Progenitor cell of endocrine pancreas (in vitro differentiated cells): ENCODE measurements around the gene KAZN. TPM values are rescaled to one million over a fixed set of nuclear protein-coding genes. Genes with fewer than 3 reads are reported as not detected.

Experiments
- DNase-seq: peaks from one replicate; pipeline ENCODE4 v3.0.0; 2021; ENCODE audit warnings: low spot score; ENCODE audit not compliant: unreplicated experiment
- H3K27ac Mint-ChIP-seq: 2 replicates; pipeline ENCODE4 v1.8.0; 2021; ENCODE audit warnings: mild to moderate bottlenecking, moderate library complexity, mixed read lengths
- H3K27me3 Mint-ChIP-seq: 2 replicates; pipeline ENCODE4 v1.8.0; 2021; ENCODE audit warnings: mixed read lengths
- H3K36me3 Mint-ChIP-seq: 2 replicates; pipeline ENCODE4 v1.8.0; 2022; ENCODE audit warnings: mixed read lengths; ENCODE audit not compliant: insufficient read depth
- H3K4me1 Mint-ChIP-seq: 2 replicates; pipeline ENCODE4 v1.8.0; 2021; ENCODE audit warnings: low read depth, mixed read lengths
- H3K4me3 Mint-ChIP-seq: 2 replicates; pipeline ENCODE4 v1.8.0; 2021; ENCODE audit warnings: low read depth, mild to moderate bottlenecking, moderate library complexity, mixed read lengths
- H3K9me3 Mint-ChIP-seq: 2 replicates; pipeline ENCODE4 v1.8.0; 2021; ENCODE audit warnings: low read depth, mixed read lengths
- CTCF ChIP-seq: fragments of 200-600 bp; sonication (generic); IDR thresholded peaks from one replicate; pipeline ENCODE4 v1.5.0; 2021; ENCODE audit warnings: antibody characterized with exemption, mild to moderate bottlenecking; ENCODE audit not compliant: unreplicated experiment
- total RNA-seq: library from RNA; stranded (reverse); gene quantifications from 2 replicates; pipeline ENCODE4 v1.2.1, GENCODE V29; 2021

Gene KAZN
- total RNA-seq, 1 donor from 2014 or later: 12.9 TPM

GRCh38 chr1:14977338-14977931, 378.9 kb downstream of the KAZN start:
- Mint-ChIP-seq H3K27me3 (no peaks in the 10 kb centered on the region), H3K36me3 (peaks cover 1% of the 10 kb centered on the region), H3K4me3 (no peak overlapping the region), H3K4me1 (peaks cover 2% of the 10 kb centered on the region), H3K27ac (no peak overlapping the region), H3K9me3 (no peaks in the 10 kb centered on the region)
- DNase-seq: no peak
- TF ChIP-seq CTCF: no peak

GRCh38 chr1:14980621-14981218, 382.2 kb downstream of the KAZN start:
- Mint-ChIP-seq H3K27ac (no peak overlapping the region), H3K9me3 (no peaks in the 10 kb centered on the region), H3K27me3 (no peaks in the 10 kb centered on the region), H3K36me3 (no peaks in the 10 kb centered on the region), H3K4me1 (peaks cover 2% of the 10 kb centered on the region), H3K4me3 (no peak overlapping the region)
- no peak for TF ChIP-seq CTCF
- no peak for DNase-seq

DNA sequence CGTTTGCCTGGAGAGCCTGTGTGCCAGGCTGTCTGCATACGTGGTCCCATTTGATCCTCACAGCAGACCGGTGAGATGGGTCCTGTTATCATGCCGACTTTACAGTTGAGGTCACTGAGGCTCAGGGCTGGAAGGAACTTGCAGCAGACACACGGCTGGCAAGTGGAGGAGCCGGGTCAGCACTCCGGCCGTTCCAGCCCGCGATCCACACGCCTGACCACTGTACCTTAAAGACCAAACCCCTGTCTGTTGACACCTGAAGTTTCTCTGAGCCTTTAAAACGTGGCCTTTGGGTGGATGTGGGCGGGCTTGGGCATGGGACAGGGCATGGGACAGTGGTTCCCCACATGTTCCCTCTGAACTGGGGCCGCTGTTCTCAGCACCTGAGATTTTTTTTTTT, 383.5 kb downstream of the KAZN start:
- Mint-ChIP-seq H3K27me3 (no peaks in the 10 kb centered on the region), H3K4me3 (no peak overlapping the region), H3K36me3 (no peaks in the 10 kb centered on the region), H3K9me3 (no peaks in the 10 kb centered on the region), H3K27ac (no peak overlapping the region), H3K4me1 (peaks cover 2% of the 10 kb centered on the region)
- no peak for DNase-seq
- no peak for TF ChIP-seq CTCF

DNA sequence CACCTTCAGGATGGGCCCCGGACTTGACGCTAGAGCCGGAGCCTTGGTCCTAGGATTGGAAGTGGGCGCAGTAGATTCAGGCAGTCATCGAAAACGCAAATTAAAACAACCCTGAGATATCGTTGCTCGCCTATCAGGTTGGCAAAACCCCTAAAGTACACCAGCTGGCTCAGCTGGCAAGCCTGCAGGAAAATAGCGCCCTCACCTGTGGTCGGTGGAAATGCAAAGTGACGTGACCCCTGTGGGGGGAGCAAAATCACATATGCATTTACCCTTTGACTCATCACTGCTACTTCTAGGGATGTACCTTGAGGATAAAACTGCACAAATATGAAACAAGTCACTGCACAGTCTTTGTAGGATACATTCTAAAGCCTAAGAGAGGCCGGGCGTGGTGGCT, 384.8 kb downstream of the KAZN start:
- Mint-ChIP-seq H3K27me3 (no peaks in the 10 kb centered on the region), H3K4me3 (no peak overlapping the region), H3K27ac (no peak overlapping the region), H3K9me3 (no peaks in the 10 kb centered on the region), H3K4me1 (peaks cover 2% of the 10 kb centered on the region), H3K36me3 (no peaks in the 10 kb centered on the region)
- TF ChIP-seq CTCF: no peak
- no peak for DNase-seq

DNA sequence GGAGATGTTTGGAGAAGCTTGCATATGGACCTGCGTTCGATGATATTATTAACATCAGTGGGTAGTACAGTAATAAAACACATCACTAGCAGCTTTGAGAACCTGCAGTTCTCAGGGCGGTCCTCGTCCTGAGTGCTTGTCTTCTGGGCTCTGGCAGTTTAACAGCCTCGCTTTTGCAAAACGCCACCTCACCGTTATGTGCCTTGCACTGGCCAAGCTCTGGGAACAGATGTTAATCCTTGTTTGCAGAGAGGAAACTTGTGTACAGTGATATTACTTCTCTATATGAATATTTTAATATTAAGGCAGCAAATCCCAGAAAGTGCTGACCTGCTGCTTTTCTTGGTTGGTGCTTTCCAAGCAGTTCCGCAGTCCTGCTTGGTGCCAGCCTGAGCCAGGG, 387.7 kb downstream of the KAZN start:
- Mint-ChIP-seq H3K4me1 (no peaks in the 10 kb centered on the region), H3K36me3 (no peaks in the 10 kb centered on the region), H3K27me3 (no peaks in the 10 kb centered on the region), H3K9me3 (no peaks in the 10 kb centered on the region), H3K4me3 (no peak overlapping the region), H3K27ac (no peak overlapping the region)
- TF ChIP-seq CTCF: no peak
- no peak for DNase-seq
